Measurements from ENCODE around the gene AHRR.

Gene AHRR

GRCh38 chr5:355379-355935 is 33.9 kb downstream of the AHRR start:
- no peak overlapping the region for H3K4me3 ChIP-seq
- TF ChIP-seq, protein P1, sequence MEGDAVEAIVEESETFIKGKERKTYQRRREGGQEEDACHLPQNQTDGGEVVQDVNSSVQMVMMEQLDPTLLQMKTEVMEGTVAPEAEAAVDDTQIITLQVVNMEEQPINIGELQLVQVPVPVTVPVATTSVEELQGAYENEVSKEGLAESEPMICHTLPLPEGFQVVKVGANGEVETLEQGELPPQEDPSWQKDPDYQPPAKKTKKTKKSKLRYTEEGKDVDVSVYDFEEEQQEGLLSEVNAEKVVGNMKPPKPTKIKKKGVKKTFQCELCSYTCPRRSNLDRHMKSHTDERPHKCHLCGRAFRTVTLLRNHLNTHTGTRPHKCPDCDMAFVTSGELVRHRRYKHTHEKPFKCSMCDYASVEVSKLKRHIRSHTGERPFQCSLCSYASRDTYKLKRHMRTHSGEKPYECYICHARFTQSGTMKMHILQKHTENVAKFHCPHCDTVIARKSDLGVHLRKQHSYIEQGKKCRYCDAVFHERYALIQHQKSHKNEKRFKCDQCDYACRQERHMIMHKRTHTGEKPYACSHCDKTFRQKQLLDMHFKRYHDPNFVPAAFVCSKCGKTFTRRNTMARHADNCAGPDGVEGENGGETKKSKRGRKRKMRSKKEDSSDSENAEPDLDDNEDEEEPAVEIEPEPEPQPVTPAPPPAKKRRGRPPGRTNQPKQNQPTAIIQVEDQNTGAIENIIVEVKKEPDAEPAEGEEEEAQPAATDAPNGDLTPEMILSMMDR (IDR thresholded peaks at IDR 0.05): no peak
- DNase-seq (ENCODE audit: low spot score): peak; percentile 29
- no peak overlapping the region for H3K27ac ChIP-seq

- Histone ChIP-seq H3K27ac (no peak overlapping the region), H3K4me3 (no peak overlapping the region)
- TF ChIP-seq, protein P1 (IDR thresholded peaks at IDR 0.05): no peak
- no peak for DNase-seq (ENCODE audit: low spot score)
Observed at GRCh38 chr5:355958-356357, 34.4 kb downstream of the AHRR start.

DNA sequence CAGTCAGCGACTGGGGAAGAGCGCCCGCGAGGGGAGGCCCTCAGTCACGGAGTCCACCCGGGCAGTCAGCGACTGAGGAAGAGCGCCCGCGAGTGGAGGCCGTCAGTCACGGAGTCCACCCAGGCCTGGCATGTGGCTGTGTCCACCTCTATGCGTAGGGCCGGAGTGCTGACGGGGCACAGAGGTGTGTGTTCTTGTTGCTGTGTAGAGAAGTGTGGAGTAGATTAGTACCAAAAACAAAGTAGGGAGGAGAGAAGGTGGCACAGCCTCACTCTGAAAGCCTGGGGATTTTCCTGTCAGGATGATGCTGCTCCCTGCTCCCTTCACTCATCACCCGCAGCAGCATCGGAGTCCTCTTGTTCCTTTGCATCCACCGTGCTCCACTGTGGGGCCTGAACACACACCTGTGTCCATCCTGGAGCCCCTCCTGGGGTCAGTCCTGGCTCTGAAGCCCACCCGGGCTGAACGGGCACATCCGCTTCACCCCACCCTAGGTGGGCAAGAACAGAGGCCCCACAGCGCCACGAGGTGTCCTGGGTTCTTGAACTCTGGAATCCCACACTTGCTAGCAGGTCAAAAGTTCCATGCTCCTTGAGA is 37.9 kb downstream of the AHRR start:
- TF ChIP-seq, protein P1 (IDR thresholded peaks at IDR 0.05): no peak
- Histone ChIP-seq H3K4me3 (no peak overlapping the region), H3K27ac (no peak overlapping the region)
- DNase-seq (ENCODE audit: low spot score): peak; percentile 43

DNA sequence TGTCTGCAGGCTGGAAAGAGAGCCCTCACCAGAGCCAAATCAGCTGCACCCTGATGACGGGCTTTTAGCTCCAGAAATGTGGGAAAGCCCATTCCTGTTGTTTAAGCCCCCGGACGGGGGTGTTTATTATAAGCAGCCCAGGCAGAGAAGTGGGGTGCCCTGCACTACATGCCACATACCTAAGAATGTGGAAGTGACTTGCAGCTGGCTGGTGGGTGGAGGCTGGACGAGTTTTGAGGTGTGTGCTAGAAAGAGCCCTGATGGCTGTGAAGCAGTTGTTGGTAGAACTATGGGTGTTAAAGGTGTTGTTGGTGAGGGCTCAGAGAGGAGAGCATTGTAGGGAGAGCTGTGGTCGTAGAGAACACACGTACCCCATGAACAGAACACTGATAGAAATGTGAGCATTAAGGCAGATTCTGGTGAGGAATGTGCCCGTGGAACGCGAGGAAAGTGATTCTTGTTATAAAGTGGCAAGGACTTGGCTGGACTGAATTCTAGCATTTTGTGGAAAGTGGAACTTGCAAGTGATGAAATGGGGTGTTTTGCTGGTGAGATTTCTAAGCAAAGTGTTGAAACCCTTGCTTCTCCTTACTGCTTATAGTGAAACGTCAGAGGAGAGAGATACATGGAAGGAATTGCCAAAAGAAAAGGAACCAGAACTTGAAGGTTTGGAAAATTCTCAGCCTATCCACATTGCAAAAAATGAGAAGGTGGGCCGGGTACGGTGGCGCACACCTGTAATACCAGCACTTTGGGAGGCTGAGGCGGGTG is 38.9 kb downstream of the AHRR start:
- no peak overlapping the region for H3K27ac ChIP-seq
- H3K4me3 ChIP-seq: no peak overlapping the region
- TF ChIP-seq, protein P1 (IDR thresholded peaks at IDR 0.05): no peak
- peak; percentile 56 for DNase-seq (ENCODE audit: low spot score)

DNA sequence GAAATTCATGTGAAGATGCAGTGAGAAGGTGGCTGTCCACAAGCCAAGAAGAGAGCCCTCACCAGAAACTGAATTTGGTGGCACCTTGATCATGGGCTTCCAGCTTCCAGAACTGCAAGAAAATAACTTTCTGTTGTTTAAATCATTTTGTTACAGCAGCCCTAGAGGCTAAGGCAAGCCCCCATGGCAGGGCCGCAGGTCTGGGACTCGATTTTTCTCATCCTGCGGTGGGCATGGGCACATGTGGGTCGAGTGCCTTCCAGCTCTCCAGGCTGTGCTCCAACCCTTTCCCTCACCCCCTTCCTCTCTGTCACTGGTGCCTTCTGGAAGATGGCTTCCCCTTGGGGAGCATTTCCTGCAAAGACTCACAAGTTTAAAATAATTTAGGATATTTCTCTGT is 40.7 kb downstream of the AHRR start:
- Histone ChIP-seq H3K27ac (no peak overlapping the region), H3K4me3 (no peak overlapping the region)
- peak; percentile 50 for DNase-seq (ENCODE audit: low spot score)
- TF ChIP-seq, protein P1 (IDR thresholded peaks at IDR 0.05): no peak

- H3K4me3 ChIP-seq: no peak overlapping the region
- TF ChIP-seq, protein P1 (IDR thresholded peaks at IDR 0.05): no peak
- H3K27ac ChIP-seq: no peak overlapping the region
- DNase-seq (ENCODE audit: low spot score): peak; percentile 50
Observed at GRCh38 chr5:362978-363765, 41.7 kb downstream of the AHRR start.
